MM.1S (cell line): ENCODE data around the gene SPSB3.

Experiments
- CTCF ChIP-seq: fragments of 300-600 bp; sonication (generic); IDR thresholded peaks from 2 replicates; pipeline ENCODE4 v1.5.1; 2016; ENCODE audit warnings: antibody characterized with exemption, low read length, mixed read lengths
- EZH2 ChIP-seq: fragments of 300-600 bp; sonication (generic); optimal IDR thresholded peaks from 2 replicates; pipeline ENCODE3; 2017; ENCODE audit warnings: low read depth, mild to moderate bottlenecking, antibody characterized with exemption, low read length, mixed read lengths
- EZH2phosphoT487 ChIP-seq: fragments of 300-600 bp; sonication (generic); IDR thresholded peaks from 2 replicates; pipeline ENCODE4 v1.6.1; 2018; ENCODE audit warnings: antibody characterized with exemption, low read length

GRCh38 chr16:1776672-1776955, 5.8 kb downstream of the SPSB3 start:
- TF ChIP-seq EZH2: no peak
- no peak for TF ChIP-seq CTCF
- TF ChIP-seq EZH2phosphoT487: no peak
